GM19351 (cell line): ENCODE data around the gene TXNRD2.

Experiments
- ATAC-seq: cut with Tn5 transposase; IDR thresholded peaks from one replicate; pipeline ENCODE4 v1.9.1; 2021; ENCODE audit warnings: mild to moderate bottlenecking, moderate library complexity; ENCODE audit not compliant: unreplicated experiment

TXNRD2 gene

DNA sequence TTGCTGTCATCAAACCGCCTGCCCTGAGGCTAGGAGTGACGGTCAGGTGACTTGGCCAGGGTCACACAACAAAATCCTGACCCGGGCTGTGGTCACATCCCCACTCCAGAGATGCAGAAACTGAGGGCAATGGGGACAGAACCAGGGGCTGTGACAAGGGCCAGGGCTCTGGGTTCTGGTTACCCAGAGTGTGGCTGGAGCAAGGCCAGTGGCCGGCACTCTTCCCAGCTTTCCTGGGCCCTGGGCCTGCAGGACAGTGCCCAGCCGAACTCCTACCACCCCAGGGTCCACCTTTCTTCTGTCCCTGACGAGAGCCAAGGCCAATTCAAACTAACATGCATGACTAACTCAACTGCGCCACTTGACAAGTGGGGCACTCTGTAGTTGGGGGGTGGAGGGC, 39.1 kb upstream of the TXNRD2 start:
- no peak for ATAC-seq

DNA sequence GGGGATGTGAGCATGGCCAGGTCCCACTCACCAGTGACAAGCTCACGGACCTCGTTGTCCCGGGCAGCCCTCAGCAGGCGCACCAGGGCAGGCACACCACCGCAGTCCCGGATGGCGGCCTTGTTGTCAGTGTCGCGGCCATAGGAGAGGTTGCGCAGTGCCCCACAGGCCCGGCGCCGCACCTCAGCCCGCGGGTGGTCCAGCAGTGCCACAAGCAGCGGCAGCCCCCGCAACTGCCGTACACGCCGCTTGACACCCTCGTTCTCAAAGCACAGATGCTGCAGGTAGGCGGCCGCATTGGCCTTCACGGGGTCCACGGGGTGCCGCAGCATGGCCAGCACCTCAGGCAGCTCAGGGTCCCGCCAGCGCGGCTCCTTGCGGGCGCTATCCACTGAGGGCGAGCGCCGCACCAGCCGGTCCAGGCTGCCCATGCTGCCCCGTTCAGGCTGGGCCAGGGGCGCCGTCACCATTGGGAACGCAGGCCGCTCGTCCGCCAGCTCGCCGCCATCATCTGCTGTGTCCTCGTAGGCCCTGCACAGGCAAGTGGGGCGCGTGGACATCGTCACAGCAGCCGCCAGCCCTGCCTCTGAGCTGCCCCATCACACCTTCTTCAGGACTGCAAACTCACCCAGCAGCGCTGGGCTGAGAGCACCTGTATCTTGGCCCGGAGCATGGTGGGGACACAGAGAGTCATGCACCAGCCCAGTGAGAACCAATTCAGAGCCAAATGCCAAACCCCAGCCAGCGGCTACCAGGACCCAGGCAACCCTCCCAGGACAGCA, 38.3 kb upstream of the TXNRD2 start:
- no peak for ATAC-seq

DNA sequence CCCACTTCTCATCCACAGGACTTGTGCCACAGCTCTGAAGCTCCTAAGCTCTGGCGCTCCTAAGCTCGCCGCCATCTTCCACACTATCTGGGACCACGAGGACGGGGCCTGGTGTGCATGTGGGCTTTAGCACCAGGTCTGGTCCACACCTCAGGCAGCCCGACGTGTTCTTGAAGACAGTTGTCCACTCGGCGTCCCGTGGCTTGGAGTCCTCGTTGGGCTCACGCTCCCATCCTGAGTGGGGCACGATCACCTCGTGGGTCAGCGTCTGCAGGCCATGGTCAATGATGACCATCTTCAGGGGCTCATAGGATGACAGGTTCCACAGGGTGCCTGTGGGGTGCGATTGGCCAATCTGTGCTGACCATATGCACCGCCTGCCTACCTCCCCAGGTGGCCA, 37.1 kb upstream of the TXNRD2 start:
- ATAC-seq = no peak

DNA sequence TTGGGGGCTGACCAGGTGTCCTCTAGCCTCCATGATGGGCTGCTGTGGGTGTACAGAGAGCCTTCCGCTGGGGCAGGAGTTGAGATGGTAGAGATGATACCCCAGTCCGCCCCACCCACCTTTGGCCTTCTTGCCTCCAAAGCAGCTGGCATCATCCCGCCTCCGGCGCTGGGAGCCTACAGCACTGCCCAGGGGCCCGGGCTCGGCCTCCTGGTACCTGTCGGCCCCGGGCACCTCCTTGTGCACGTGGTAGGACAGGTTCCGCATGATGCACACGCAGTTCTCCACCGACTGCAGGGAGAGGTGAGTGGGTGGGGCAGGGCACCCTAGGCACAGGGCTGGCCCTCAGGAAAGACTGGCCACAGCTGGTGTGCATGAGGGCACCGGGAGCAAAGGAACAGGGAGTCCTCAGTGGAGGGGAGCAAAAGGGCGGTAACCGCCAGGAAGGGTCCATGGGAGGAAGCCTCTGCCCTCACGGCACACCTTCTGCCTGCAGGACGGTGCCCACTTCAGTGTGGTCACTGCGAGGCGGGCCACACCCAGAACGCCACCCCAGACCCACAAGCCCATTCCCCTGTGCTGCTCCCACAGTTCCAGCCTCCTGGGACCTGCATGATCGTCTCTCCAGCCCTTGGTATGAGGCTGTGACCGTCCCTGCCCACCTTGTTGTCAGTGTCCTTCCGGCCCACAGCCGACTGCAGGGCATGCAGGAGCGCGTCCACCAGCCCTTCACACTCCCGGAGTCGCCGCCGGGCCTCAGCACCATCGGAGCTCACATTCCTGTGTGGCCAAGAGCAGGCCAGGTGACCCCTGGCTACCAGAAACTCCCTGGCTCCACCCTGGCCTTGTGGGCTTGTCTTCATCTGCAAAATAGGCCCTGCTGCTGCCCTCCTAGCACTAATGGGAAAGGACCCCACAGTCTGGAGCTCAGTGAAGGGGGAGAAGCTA, 36.0 kb upstream of the TXNRD2 start:
- ATAC-seq = no peak

DNA sequence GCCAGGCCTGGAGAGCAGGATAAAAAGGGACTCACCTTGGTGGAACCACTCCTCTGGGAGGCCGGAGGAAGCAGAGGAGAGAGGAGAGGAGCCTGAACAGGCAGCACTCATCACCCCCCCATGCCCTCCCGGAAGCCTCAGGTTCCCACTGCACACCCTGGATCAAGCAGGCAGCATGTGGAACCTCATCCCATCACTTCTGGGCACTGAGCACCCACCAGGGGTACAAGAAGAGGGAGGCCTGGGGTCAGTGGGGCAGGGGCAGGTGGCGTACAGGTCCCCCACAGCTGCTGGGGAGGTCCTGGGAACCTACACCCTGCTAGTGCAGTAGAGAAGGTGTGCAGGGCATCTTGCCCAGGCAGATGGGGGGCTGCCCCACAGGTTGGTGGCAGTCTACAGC, 35.1 kb upstream of the TXNRD2 start:
- no peak for ATAC-seq

DNA sequence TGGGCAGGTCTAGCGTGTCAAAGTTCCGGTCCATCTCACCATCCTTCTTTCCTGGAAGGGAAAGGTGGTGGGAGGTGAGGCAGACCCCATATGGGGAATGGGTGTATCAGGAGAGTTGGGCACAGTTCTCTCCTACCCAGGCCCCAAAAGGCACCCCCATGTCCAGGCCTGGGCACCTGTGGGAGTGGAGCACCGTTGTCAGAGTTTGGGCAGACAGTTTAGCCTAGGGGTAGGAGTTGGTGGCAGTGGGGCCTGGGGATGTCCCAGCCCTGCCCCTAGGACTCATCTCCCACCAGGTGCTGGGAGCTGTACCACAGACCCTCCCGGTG, 34.1 kb upstream of the TXNRD2 start:
- ATAC-seq = no peak

DNA sequence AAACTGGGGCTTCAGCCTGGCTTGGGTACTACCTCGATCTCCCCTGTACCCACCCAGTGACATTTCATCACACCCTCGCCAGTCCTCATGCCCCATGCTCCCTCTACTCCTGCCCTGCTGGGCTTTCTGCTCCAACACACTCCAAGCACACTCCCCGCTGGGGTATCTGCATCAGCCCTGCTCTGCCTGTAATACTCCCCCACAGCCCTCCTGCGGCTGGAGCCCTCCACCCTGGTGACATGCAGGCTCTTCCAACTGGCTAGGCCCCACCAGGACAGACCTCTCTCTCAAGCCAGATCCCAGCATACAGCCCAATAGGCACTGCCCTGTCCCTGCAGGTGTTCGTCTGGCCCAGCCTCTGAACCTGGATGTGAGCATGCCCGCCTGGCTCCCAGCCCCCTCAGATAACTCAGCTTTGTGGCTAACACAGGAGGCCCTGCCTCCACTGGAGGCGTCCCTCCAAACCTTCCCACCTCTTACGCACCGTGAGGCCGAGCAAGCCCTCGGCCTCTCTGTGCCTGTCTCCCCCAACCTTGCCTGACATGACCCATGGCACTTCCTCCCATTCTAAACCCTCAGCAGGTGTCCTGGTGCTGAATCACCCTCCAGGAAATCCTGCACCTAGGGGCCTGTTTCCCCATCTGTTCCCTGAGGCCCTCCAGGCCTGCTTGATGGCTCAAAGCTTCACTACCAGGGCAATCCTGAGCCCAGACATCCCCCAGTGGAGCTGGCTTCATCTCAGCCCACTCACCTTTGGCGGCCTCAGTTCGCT, 33.5 kb upstream of the TXNRD2 start:
- no peak for ATAC-seq

DNA sequence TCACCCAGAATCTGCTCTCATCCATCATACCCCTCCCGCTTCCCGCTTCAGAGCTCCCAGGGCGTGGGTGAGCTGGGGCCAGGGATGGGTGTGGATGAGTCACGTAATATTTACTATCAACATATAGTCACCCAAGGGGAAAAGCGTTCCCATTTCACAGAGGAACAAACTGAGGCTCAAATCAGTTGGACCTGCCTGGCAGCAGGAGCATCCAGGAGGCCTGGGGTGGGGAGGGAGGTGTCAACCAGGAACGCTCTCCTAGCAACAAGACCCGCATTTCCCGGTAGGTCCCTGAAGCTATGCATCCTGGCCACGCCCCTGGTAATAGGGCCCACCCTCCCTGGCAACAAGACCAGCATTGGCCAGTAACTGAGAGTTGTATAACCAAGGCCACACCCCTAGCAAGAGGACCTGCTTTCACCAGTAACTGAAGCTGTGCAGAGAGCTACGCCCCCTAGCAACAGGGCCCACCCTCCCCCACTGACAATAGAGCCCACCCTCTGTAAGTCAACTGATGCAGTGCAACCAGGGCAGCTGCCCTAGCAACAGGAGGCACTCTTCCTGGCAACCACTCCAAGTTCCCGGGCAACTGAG, 32.7 kb upstream of the TXNRD2 start:
- ATAC-seq = no peak

DNA sequence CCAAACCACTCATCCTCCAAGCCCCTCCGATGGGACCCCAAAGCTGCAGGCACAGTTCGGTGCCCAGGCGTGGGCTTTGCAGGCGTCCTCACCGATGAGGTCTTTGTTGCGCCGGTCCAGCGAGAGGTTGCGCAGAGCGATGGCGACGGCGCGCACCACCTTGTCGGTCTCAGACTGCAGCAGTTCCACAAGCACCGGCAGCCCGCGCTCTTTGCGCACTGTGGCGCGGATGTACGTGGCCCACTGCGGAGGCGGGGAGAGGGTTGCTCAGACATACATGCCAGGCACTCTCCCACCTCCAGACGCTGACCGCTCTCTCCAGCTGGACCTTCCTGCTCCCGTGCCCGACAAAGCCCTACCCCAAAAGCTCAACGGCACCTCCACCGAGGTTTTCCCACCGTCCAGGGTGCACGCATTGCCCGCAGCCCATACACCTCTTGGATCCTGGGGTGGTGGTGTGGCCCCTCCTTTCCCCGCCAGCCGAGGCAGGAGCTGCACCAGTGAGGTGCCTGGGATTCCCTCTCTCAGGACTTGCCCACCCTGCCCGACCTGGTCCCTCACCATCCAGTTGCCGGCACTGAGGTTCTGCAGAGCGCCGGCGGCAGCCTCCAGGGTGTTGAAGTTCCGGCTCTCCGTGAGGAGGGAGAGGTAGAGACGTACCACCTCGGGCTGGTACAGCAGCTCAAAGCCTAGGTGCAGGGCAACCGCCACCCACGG, 32.1 kb upstream of the TXNRD2 start:
- ATAC-seq = no peak

DNA sequence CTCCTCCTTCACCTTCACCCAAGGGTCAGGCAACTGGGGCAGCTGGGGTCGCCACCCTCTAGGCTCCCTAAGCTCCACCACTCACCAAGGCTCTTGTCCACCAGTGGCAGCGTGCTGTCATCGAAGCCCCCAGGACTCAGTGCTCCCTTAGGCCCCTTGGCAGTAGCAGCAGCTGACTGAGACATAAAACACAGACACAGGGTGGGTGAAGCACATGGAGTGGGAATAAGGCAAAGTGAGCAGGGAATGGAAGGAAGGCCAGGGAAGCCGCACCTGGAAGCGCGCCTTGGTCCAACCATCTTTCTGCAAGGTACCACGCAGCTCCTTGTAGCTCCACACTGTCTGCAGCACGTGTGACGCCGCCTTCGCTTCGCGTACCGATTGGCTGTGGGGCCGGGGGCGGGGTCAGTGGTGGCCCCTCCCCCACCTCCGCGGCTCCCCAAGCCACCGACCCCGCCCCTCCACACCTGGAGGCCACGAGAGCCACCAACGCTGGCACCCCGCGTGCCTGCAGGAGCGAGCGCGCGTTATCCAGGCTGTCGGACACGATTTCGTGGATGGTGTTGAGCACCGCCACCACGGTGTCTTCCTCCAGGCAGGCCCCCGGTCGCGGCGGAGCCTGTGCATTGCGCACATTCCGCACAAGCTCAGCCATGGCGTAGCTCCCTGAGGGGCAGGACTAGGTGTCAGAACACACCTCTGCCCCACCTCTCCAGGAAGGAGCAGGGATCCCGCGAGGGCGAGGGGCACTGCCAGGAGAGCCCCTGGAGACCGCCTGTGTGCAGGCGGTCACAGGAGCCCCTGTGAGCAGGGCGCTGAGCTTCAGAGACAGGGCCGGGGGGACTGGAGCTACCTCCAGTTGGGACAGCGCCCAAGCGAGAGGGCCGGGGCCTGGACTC, 31.3 kb upstream of the TXNRD2 start:
- ATAC-seq = no peak

DNA sequence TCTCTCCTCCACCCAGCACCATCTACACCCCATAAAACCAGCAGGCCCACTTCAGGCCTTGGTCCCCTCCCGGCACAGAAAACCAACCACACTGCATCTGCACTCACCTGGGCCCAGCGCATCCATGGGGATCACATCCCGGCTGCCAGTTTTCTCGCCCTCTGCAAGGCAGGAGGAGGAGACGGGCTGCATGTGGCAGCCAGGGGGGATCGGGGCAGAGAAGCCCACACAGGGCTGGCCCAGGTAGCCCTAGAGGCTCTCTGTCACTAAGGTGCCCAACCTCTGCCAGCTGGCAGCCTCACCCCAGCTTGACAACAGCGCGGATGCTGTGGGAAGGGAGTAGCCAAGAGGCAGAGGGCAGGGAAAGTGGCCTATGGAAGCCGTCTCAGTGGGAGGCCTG, 30.6 kb upstream of the TXNRD2 start:
- ATAC-seq = no peak

DNA sequence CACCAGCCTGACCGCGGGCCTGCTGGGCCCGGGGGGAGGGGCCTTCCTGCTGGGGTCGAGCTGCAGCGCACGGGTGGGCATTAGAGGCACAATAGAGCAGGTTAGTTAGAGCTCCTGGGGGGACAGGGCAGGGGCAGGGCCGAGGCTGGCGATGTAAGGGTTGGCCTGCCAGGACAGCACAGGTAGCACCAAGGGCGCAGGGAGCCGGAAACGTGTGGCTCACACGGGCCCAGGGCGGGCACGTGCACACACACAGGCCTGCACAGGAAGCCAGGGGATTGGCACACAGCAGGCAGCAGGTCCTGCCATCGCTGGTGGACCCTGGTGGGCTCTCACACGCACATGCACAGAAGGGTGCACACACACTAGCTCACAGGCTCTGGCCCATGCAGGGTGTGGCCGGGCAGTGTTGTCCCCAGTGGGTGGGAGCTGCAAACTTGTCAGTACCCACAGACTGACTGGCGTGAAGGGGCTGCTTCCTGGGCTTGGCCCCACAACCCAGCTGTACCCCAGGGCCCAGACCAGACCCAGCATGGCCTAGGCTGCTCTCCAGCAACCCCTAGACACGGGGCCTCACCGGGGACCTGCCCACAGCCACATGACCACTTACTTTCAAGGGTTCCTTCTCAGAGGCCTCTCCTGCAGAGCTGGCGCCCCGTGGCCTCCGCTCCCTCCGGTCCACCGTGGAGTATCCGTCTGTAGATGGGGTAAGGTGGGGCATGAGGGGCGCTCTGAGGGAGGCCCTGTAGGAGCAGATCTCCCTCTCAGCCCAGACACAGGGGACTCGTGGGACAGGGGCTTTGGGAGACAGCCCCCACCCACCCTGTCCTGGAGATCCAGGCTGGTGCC, 29.9 kb upstream of the TXNRD2 start:
- no peak for ATAC-seq

DNA sequence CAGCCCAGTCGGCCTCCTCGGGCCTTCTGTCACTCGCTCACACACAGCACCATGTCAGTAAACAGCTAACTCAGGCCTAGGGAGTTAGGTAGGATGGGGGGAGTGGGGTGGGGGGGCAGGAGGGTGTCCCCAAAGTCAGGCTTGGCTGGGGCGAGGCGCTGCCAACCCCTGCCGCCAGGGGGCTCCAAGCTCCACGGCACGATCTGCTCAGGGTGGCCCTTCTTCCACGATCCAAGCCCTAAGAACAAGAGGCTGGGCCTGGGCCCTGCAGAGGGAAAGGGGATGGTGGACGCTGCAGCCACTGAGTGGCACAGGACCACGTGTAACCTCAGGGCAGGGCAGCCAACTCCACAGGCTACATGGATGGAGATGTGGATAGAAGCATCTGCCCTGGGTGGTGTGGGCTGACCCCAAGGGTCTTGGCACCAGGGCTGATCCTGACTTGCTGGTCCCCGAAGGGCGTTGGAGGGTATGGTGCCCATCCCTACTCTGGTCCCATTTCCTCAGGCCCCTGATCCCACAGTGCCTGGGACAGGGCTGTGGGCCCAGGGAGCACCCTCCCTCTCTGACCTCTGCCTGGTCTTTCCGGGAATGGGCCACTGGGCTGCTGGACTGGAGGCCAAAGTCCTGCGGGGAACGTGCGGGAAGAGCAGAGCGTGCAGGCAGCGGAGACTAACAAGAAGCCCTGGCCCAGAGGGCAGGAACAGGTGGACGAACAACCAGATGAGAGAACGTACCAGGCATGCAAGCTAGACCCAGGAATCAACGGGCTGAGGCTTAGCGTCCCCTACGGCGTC, 29.1 kb upstream of the TXNRD2 start:
- ATAC-seq = no peak

DNA sequence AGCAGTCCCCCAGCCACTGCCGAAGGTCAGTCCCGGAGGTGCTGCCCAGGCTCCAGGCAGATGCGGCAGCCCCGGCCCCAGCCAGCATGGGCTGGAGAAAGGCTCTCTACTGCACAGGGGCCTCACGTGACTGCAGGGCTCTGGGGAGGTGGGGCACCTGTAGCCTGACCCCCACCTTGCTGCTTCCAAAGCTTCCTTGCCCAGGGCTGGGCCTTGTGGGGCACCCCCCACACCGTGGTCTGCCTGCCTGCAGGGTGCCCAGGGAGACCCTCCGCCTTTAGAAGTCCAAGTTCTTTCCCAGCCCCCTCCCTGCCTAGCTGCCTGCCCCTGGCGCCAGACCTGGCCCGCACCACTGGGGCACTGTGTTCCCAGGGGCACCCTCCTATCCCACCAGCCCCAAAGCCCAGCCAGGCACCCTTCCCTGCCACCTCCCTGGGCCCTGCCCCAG, 28.4 kb upstream of the TXNRD2 start:
- no peak for ATAC-seq

DNA sequence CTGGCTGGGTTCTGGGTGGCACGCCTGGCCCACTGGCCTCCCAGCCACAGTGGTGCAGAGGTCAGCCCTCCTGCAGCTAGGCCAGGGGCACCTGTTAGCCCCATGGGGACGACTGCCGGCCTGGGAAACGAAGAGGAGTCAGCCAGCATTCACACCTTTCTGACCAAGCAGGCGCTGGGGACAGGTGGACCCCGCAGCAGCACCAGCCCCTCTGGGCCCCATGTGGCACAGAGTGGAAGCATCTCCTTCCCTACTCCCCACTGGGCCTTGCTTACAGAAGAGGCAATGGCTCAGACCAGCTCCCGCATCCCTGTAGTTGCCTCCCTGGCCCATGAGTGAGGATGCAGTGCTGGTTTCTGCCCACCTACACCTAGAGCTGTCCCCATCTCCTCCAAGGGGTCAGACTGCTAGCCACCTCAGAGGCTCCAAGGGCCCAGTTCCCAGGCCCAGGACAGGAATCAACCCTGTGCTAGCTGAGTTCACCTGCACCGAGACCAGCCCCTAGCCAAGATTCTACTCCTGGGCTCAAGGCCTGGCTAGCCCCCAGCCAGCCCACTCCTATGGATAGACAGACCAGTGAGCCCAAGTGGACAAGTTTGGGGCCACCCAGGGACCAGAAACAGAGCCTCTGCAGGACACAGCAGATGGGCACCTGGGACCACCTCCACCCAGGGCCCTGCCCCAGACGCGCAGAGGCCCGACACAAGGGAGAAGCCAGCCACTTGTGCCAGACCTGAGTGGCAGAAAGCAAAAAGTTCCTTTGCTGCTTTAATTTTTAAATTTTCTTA, 27.7 kb upstream of the TXNRD2 start:
- ATAC-seq = no peak

DNA sequence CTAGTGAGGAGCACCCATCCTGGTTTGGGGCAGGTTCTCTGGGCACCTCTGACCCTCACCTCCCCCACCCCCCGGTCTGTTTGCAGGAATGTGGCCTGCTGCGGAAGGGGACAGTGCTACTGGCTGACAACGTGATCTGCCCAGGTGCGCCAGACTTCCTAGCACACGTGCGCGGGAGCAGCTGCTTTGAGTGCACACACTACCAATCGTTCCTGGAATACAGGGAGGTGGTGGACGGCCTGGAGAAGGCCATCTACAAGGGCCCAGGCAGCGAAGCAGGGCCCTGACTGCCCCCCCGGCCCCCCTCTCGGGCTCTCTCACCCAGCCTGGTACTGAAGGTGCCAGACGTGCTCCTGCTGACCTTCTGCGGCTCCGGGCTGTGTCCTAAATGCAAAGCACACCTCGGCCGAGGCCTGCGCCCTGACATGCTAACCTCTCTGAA, 26.9 kb upstream of the TXNRD2 start:
- no peak for ATAC-seq
